ENCODE data around the gene TBC1D1. TPM values are rescaled to one million over a fixed set of nuclear protein-coding genes. Genes with fewer than 3 reads are reported as not detected.

TBC1D1 gene
- total and polyA plus RNA-seq, 12 donors, result 85.4 to 153 (median 106) TPM

DNA sequence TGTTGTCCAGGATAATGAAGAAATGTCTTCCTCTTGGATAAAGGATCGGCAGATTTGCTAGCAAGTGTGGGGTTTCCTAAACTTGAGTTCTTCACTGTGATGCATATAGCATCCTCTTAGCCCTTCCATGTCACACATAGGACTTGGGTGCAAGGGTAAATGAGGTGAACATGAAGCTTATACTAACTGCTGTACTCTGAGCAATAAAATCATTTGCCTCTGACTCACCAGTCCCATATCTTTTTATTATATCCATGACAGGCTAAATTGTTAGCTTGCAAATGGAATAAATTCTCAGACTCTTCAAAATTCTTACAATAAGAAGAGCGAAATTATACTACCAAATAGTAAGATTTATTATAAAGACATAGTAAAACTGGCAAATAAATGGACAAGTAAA, 14.7 kb upstream of the TBC1D1 start:
- TF ChIP-seq, protein P1, sequence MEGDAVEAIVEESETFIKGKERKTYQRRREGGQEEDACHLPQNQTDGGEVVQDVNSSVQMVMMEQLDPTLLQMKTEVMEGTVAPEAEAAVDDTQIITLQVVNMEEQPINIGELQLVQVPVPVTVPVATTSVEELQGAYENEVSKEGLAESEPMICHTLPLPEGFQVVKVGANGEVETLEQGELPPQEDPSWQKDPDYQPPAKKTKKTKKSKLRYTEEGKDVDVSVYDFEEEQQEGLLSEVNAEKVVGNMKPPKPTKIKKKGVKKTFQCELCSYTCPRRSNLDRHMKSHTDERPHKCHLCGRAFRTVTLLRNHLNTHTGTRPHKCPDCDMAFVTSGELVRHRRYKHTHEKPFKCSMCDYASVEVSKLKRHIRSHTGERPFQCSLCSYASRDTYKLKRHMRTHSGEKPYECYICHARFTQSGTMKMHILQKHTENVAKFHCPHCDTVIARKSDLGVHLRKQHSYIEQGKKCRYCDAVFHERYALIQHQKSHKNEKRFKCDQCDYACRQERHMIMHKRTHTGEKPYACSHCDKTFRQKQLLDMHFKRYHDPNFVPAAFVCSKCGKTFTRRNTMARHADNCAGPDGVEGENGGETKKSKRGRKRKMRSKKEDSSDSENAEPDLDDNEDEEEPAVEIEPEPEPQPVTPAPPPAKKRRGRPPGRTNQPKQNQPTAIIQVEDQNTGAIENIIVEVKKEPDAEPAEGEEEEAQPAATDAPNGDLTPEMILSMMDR (IDR thresholded peaks at IDR 0.05), result no peak
- Histone ChIP-seq H3K4me1 (peaks cover 0 to 30% (median 4%) of the 10 kb centered on the region in 9 donors), H3K27me3 (no peaks in the 10 kb centered on the region), H3K9me3 (no peaks in the 10 kb centered on the region), H3K36me3 (peaks cover 0 to 4% (median 0%) of the 10 kb centered on the region in 9 donors), H3K27ac (no peak overlapping the region), H3K4me3 (no peak overlapping the region)
- ATAC-seq (peak in 1 of 8 donors; percentile 25), DNase-seq (no peak)
- 99 to 100% methylated on average over 2 of the region's 2 CpGs for WGBS, 2 donors
- intact Hi-C loops (cut with DNase I), result no loop called here

DNA sequence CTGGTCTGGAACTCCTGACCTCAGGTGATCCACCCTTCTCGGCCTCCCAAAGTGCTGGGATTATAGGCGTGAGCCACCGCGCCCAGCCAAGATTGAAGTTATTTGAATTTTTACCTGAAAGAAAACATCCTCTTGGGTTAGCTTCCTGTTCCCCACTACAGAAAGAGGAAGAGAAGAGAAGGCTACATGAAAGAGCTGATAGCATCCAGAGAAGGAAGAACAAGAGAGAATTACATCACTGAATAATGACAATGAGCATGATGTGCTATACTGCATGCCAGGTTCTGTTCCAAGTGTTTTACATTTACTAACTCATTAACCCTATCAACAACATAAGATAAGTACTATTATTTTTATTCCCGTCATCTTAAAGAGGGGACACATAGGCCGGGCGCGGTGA, 11.5 kb upstream of the TBC1D1 start:
- 86 to 94% methylated on average over 8 of the region's 8 CpGs for WGBS, 2 donors
- no peaks in the 10 kb centered on the region for H3K27me3 ChIP-seq
- H3K27ac ChIP-seq, result no peak overlapping the region
- intact Hi-C loops (cut with DNase I), result no loop called here
- no peak overlapping the region for H3K4me3 ChIP-seq
- no peak for DNase-seq
- no peaks in the 10 kb centered on the region for H3K36me3 ChIP-seq
- no peaks in the 10 kb centered on the region for H3K9me3 ChIP-seq
- TF ChIP-seq, protein P1 (IDR thresholded peaks at IDR 0.05), result no peak
- peak in 1 of 8 donors; percentile 20 for ATAC-seq
- H3K4me1 ChIP-seq, result peaks cover 0 to 11% (median 0%) of the 10 kb centered on the region in 9 donors

DNA sequence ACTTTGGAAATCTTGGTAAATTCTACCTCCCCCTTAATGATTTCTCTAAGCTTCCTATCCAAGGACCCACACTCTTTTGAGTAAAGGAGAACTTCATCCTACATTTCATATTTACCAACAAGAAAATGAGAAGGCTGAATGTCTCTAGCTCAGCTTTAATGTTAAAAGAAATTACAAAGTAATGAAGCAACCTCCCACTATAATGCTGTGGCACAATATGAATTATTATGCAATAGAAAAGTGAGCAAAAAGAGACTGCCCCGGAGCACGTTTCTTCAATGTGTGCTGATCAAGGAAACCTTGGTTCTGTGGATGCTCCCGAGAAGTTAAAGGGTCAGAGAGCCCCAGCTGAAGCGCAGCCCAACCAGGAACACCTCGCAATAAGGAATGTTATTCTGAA, 9.1 kb upstream of the TBC1D1 start:
- Histone ChIP-seq H3K36me3 (no peaks in the 10 kb centered on the region), H3K4me3 (no peak overlapping the region), H3K4me1 (peaks cover 0 to 22% (median 3%) of the 10 kb centered on the region in 9 donors), H3K9me3 (no peaks in the 10 kb centered on the region), H3K27ac (no peak overlapping the region), H3K27me3 (no peaks in the 10 kb centered on the region)
- WGBS, 2 donors, result 82 to 86% methylated on average over 5 of the region's 5 CpGs
- TF ChIP-seq, protein P1 (IDR thresholded peaks at IDR 0.05), result no peak
- DNase-seq, result no peak
- intact Hi-C loops (cut with DNase I), result loop anchor here in 3 of 10 donors (10.0 kb wide), 3 partner anchors 57 to 197 kb away; partner anchors contain the start of genes PGM2 (in 1 of the 3) and RELL1 (in 1 of the 3)
- no peak for ATAC-seq

DNA sequence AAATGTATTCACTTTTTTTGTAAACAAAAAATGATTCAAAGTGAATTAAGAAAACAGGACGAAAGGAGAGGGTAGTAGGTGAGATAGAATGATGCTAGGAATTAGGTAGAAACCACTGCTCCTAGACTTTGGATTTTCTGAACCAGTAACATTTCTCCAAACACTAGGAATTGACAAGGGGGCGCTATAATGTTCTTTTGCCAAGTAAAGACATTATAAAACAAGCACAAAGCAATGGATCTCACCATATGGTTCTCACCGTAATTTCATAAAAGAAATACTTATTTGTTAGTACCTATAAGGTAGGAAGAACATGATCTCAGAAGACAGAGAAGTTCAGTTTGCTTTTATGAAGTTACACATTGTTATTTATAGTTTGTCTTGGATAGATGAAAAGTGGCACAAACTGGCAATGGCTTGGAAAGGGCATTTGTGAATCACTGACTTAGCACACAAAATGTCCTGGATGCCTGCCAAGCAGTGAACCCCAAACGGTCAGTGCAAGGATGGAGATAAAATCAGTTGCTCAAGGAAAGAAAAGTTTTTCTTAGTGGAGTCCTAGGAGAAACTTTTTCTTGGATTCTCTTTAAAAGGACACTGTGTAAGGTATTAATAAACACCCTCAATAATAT, 8.1 kb upstream of the TBC1D1 start:
- intact Hi-C loops (cut with DNase I), result loop anchor here in 3 of 10 donors (10.0 kb wide), 3 partner anchors 58 to 198 kb away; partner anchors contain the start of genes PGM2 (in 1 of the 3) and RELL1 (in 1 of the 3)

More for the DNA sequence above, 8.1 kb upstream of the TBC1D1 start:
- WGBS, 2 donors, result 51% methylated on average over 4 of the region's 4 CpGs
- ATAC-seq (no peak), DNase-seq (no peak)
- H3K9me3 ChIP-seq, result no peaks in the 10 kb centered on the region
- TF ChIP-seq, protein P1 (IDR thresholded peaks at IDR 0.05), result no peak
- no peaks in the 10 kb centered on the region for H3K27me3 ChIP-seq
- no peaks in the 10 kb centered on the region for H3K36me3 ChIP-seq
- H3K4me3 ChIP-seq, result no peak overlapping the region
- no peak overlapping the region for H3K27ac ChIP-seq
- H3K4me1 ChIP-seq, result peaks cover 0 to 22% (median 3%) of the 10 kb centered on the region in 9 donors
